Measurements from ENCODE around the gene CRY1. TPM values are rescaled to one million over a fixed set of nuclear protein-coding genes. Genes with fewer than 3 reads are reported as not detected.

CRY1 gene
- total RNA-seq, 1 experiment from 2014 or later, result 43.8 TPM

DNA sequence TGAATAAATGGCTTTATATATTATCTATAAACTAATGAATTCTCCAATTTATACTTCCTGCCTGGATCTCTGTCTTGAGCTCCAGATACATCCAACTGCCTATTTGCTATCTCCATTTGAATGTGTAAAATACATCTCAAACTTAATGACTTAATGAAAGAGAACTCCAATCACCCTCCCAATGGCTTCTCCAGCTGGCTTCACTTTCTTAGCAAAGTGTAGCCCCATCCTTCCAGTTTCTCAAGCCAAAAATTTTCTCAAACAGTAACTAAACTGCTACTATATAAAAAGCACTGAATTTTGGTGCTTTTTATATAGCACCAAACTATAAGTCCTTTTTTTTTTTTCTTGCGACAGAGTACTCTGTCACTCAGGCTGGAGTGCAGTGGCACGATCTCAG is 2.6 kb downstream of the CRY1 start:
- Histone ChIP-seq H3K9me3 (ENCODE audit: control insufficient read depth, insufficient read depth, low read depth, low read length) (no peaks in the 10 kb centered on the region; the same call in 1 of the 2 replicates), H3K36me3 (ENCODE audit: control insufficient read depth, insufficient read depth, low read length) (peaks cover 2% of the 10 kb centered on the region; the same call in 1 of the 2 replicates), H3K4me1 (ENCODE audit: control insufficient read depth, insufficient read depth, low read length) (peaks cover 15% of the 10 kb centered on the region), H3K27ac (ENCODE audit: low read length) (no peak overlapping the region), H3K4me3 (ENCODE audit: low read depth in 2 of 2, low read length in 2 of 2) (no peak overlapping the region), H3K27me3 (ENCODE audit: control insufficient read depth, insufficient read depth, low read length) (no peaks in the 10 kb centered on the region)
- in situ Hi-C loops (cut with HindIII; ENCODE audit: low pct_unique_long_range_greater_than_20kb, low sequenced_read_pairs), result no loop called here
- ChIA-PET POLR2A (interaction anchor here (0.9 kb wide), 1 partner anchor 549 kb away, joined by 3 read pairs; no protein-coding TSS in a partner anchor), CTCF (no interaction called here)
- TF ChIP-seq, protein P1, sequence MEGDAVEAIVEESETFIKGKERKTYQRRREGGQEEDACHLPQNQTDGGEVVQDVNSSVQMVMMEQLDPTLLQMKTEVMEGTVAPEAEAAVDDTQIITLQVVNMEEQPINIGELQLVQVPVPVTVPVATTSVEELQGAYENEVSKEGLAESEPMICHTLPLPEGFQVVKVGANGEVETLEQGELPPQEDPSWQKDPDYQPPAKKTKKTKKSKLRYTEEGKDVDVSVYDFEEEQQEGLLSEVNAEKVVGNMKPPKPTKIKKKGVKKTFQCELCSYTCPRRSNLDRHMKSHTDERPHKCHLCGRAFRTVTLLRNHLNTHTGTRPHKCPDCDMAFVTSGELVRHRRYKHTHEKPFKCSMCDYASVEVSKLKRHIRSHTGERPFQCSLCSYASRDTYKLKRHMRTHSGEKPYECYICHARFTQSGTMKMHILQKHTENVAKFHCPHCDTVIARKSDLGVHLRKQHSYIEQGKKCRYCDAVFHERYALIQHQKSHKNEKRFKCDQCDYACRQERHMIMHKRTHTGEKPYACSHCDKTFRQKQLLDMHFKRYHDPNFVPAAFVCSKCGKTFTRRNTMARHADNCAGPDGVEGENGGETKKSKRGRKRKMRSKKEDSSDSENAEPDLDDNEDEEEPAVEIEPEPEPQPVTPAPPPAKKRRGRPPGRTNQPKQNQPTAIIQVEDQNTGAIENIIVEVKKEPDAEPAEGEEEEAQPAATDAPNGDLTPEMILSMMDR (IDR thresholded peaks at IDR 0.05), result no peak
- TF ChIP-seq TCF7L2 (IDR thresholded peaks at IDR 0.05; ENCODE audit: low read depth, low read length) (no peak), POLR2AphosphoS5 (IDR thresholded peaks at IDR 0.05; ENCODE audit: low read depth, low read length) (no peak), SIN3A (IDR thresholded peaks at IDR 0.05; ENCODE audit: borderline replicate concordance, insufficient read depth, low read depth, low read length) (no peak)
- TF ChIP-seq, protein P2, sequence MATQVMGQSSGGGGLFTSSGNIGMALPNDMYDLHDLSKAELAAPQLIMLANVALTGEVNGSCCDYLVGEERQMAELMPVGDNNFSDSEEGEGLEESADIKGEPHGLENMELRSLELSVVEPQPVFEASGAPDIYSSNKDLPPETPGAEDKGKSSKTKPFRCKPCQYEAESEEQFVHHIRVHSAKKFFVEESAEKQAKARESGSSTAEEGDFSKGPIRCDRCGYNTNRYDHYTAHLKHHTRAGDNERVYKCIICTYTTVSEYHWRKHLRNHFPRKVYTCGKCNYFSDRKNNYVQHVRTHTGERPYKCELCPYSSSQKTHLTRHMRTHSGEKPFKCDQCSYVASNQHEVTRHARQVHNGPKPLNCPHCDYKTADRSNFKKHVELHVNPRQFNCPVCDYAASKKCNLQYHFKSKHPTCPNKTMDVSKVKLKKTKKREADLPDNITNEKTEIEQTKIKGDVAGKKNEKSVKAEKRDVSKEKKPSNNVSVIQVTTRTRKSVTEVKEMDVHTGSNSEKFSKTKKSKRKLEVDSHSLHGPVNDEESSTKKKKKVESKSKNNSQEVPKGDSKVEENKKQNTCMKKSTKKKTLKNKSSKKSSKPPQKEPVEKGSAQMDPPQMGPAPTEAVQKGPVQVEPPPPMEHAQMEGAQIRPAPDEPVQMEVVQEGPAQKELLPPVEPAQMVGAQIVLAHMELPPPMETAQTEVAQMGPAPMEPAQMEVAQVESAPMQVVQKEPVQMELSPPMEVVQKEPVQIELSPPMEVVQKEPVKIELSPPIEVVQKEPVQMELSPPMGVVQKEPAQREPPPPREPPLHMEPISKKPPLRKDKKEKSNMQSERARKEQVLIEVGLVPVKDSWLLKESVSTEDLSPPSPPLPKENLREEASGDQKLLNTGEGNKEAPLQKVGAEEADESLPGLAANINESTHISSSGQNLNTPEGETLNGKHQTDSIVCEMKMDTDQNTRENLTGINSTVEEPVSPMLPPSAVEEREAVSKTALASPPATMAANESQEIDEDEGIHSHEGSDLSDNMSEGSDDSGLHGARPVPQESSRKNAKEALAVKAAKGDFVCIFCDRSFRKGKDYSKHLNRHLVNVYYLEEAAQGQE (IDR thresholded peaks at IDR 0.05; ENCODE audit: insufficient read depth in 1 of 2, low read depth in 2 of 2, low read length in 1 of 2), result no peak
- DNase-seq (ENCODE audit: low read depth, low spot score), result no peak
- intact Hi-C loops (cut with micrococcal nuclease; ENCODE audit: unreplicated experiment), result no loop called here
- ATAC-seq, result no peak
- no TSS peak for BruUV-seq (replicated peaks)

DNA sequence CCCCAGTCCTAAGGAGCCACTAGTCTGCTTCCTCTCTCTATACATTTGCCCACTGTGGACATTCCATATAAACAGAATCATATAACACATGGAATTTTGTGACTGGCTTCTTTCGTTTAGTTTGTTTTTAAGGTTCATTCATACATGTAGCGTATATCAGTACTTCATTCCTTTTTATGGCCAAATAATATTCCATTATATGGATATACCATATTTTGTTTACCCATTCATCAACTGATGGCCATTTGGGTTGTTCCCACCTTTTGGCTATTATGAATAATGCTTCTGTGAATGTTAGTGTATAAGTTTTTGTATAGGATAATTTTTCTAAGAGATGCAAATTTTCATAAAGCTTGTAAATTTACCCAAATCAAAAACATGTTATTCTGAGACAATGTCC is 4.4 kb downstream of the CRY1 start:
- POLR2A ChIA-PET, result interaction anchor here (0.6 kb wide), 2 partner anchors 497 to 719 kb away, joined by 3 read pairs; no protein-coding TSS in a partner anchor
- no peak overlapping the region for H3K4me3 ChIP-seq (ENCODE audit: low read depth in 2 of 2, low read length in 2 of 2)
- ATAC-seq (no peak), DNase-seq (ENCODE audit: low read depth, low spot score) (no peak)
- intact Hi-C loops (cut with micrococcal nuclease; ENCODE audit: unreplicated experiment), result no loop called here
- no peaks in the 10 kb centered on the region for H3K9me3 ChIP-seq (ENCODE audit: control insufficient read depth, insufficient read depth, low read depth, low read length)
- CTCF ChIA-PET, result no interaction called here
- no TSS peak for BruUV-seq (replicated peaks)
- H3K27me3 ChIP-seq (ENCODE audit: control insufficient read depth, insufficient read depth, low read length), result no peaks in the 10 kb centered on the region
- peaks cover 7% of the 10 kb centered on the region for H3K4me1 ChIP-seq (ENCODE audit: control insufficient read depth, insufficient read depth, low read length)
- in situ Hi-C loops (cut with HindIII; ENCODE audit: low pct_unique_long_range_greater_than_20kb, low sequenced_read_pairs), result no loop called here
- TF ChIP-seq, protein P2 (IDR thresholded peaks at IDR 0.05; ENCODE audit: insufficient read depth in 1 of 2, low read depth in 2 of 2, low read length in 1 of 2), result no peak
- TF ChIP-seq POLR2AphosphoS5 (IDR thresholded peaks at IDR 0.05; ENCODE audit: low read depth, low read length), result no peak
- TF ChIP-seq TCF7L2 (IDR thresholded peaks at IDR 0.05; ENCODE audit: low read depth, low read length), result no peak
- no peak for TF ChIP-seq SIN3A (IDR thresholded peaks at IDR 0.05; ENCODE audit: borderline replicate concordance, insufficient read depth, low read depth, low read length)
- TF ChIP-seq, protein P1 (IDR thresholded peaks at IDR 0.05), result no peak
- peaks cover 2% of the 10 kb centered on the region; the same call in 1 of the 2 replicates for H3K36me3 ChIP-seq (ENCODE audit: control insufficient read depth, insufficient read depth, low read length)
- no peak overlapping the region for H3K27ac ChIP-seq (ENCODE audit: low read length)
